WTC11 (cell line): Measurements from ENCODE around the gene OSCAR. TPM values are rescaled to one million over a fixed set of nuclear protein-coding genes. Genes with fewer than 3 reads are reported as not detected.

ENCODE experiments used
- ATAC-seq: fragments of 200-7000 bp; cut with Tn5 transposase; 2 replicates; pipeline ENCODE4 v1.10.0; 2021; ENCODE audit warnings: mild to moderate bottlenecking, moderate library complexity
- CTCF ChIA-PET: fragments of 300-600 bp; sonication (Branson Sonifier 250); formaldehyde crosslinking; loops from one replicate; lab custom pipeline; 2021; ENCODE audit warnings: antibody characterized with exemption; lab: Charles Lee
- POLR2A ChIA-PET: fragments of 350-600 bp; sonication (Branson Sonifier 250); formaldehyde crosslinking; loops from one replicate; lab custom pipeline; 2021; ENCODE audit warnings: antibody characterized with exemption; lab: Charles Lee
- DNase-seq: peaks from one replicate; pipeline ENCODE4 v3.0.0; 2021; ENCODE audit warnings: low spot score
- H3K27ac Mint-ChIP-seq: 2 replicates; pipeline ENCODE4 v1.8.0; 2021; ENCODE audit warnings: mixed read lengths
- H3K27me3 Mint-ChIP-seq: 2 replicates; pipeline ENCODE4 v1.8.0; 2021; ENCODE audit warnings: low read depth, mild to moderate bottlenecking, moderate library complexity, mixed read lengths
- H3K36me3 Mint-ChIP-seq: 2 replicates; pipeline ENCODE4 v1.8.0; 2021; ENCODE audit warnings: mixed read lengths
- H3K4me1 Mint-ChIP-seq: 2 replicates; pipeline ENCODE4 v1.8.0; 2022; ENCODE audit warnings: mixed read lengths
- H3K4me3 Mint-ChIP-seq: 2 replicates; pipeline ENCODE4 v1.8.0; 2021; ENCODE audit warnings: mild to moderate bottlenecking, moderate library complexity, mixed read lengths
- H3K9me3 Mint-ChIP-seq: 2 replicates; pipeline ENCODE4 v1.8.0; 2021; ENCODE audit warnings: mixed read lengths
- ATF1 ChIP-seq: sonication (generic); formaldehyde crosslinking; IDR thresholded peaks from 2 replicates; pipeline ENCODE4 v1.8.1; 2023; ENCODE audit warnings: mild to moderate bottlenecking, moderate library complexity, missing genetic modification reagents
- CREB1 ChIP-seq: sonication (generic); formaldehyde crosslinking; IDR thresholded peaks from 2 replicates; pipeline ENCODE4 v1.8.0; 2023; ENCODE audit warnings: mild to moderate bottlenecking, missing genetic modification reagents
- CREM ChIP-seq: sonication (generic); formaldehyde crosslinking; IDR thresholded peaks from 2 replicates; pipeline ENCODE4 v1.8.1; 2022; ENCODE audit warnings: mild to moderate bottlenecking, missing genetic modification reagents, moderate library complexity
- CTCF ChIP-seq: fragments of 200-600 bp; IDR thresholded peaks from 2 replicates; pipeline ENCODE4 v1.8.0; 2022; ENCODE audit warnings: antibody characterized with exemption
- E2F1 ChIP-seq: sonication (generic); formaldehyde crosslinking; IDR thresholded peaks from 2 replicates; pipeline ENCODE4 v1.8.0; 2022; ENCODE audit warnings: mild to moderate bottlenecking, missing genetic modification reagents
- E2F5 ChIP-seq: sonication (generic); formaldehyde crosslinking; IDR thresholded peaks from 2 replicates; pipeline ENCODE4 v1.8.1; 2022; ENCODE audit warnings: mild to moderate bottlenecking, moderate library complexity, missing genetic modification reagents
- ERG ChIP-seq: fragments of 250-450 bp; sonication (Bioruptor Pico); IDR thresholded peaks from 2 replicates; pipeline ENCODE4 v1.8.0; 2021; ENCODE audit warnings: mild to moderate bottlenecking
- ETV6 ChIP-seq: sonication (generic); formaldehyde crosslinking; IDR thresholded peaks from 2 replicates; pipeline ENCODE4 v1.8.1; 2022; ENCODE audit warnings: mild to moderate bottlenecking, missing genetic modification reagents
- FOXK1 ChIP-seq: sonication (generic); formaldehyde crosslinking; IDR thresholded peaks from 2 replicates; pipeline ENCODE4 v1.8.0; 2022; ENCODE audit warnings: mild to moderate bottlenecking, moderate library complexity, missing genetic modification reagents
- GTF2I ChIP-seq: fragments of 250-450 bp; sonication (Bioruptor Pico); conservative IDR thresholded peaks from 2 replicates; pipeline ENCODE4 v1.4.0; 2021; ENCODE audit warnings: mild to moderate bottlenecking
- MYBL2 ChIP-seq: sonication (generic); formaldehyde crosslinking; IDR thresholded peaks from 2 replicates; pipeline ENCODE4 v1.8.1; 2023; ENCODE audit warnings: mild to moderate bottlenecking, moderate library complexity, missing genetic modification reagents
- NFYB ChIP-seq: sonication (generic); formaldehyde crosslinking; conservative IDR thresholded peaks from 2 replicates; pipeline ENCODE4 v1.8.0; 2022; ENCODE audit warnings: low read depth, missing genetic modification reagents
- RORB ChIP-seq: fragments of 250-450 bp; sonication (Bioruptor Pico); IDR thresholded peaks from 2 replicates; pipeline ENCODE4 v1.9.0; 2021; ENCODE audit warnings: mild to moderate bottlenecking
- TEAD1 ChIP-seq: sonication (generic); formaldehyde crosslinking; IDR thresholded peaks from 2 replicates; pipeline ENCODE4 v1.8.0; 2022; ENCODE audit warnings: mild to moderate bottlenecking, missing genetic modification reagents
- TEAD4 ChIP-seq: sonication (generic); formaldehyde crosslinking; IDR thresholded peaks from 2 replicates; pipeline ENCODE4 v1.8.0; 2022; ENCODE audit warnings: mild to moderate bottlenecking, missing genetic modification reagents
- ZNF396 ChIP-seq: fragments of 250-450 bp; sonication (Bioruptor Pico); IDR thresholded peaks from 2 replicates; pipeline ENCODE4 v1.8.0; 2021; ENCODE audit warnings: mild to moderate bottlenecking, moderate library complexity, borderline replicate concordance
- ZNF423 ChIP-seq: fragments of 250-450 bp; sonication (Bioruptor Pico); IDR thresholded peaks from 2 replicates; pipeline ENCODE4 v2.1.2; 2022; ENCODE audit warnings: mild to moderate bottlenecking, moderate library complexity
- total RNA-seq: library from RNA; stranded (reverse); gene quantifications from 3 replicates; pipeline ENCODE4 v1.2.3, GENCODE V29; 2021
- TF ChIP-seq, protein P1 (sequence below): sonication (generic); formaldehyde crosslinking; IDR thresholded peaks from 2 replicates; pipeline ENCODE4 v1.8.0; 2022; ENCODE audit warnings: mild to moderate bottlenecking, missing genetic modification reagents
- TF ChIP-seq, protein P2 (sequence below): sonication (generic); formaldehyde crosslinking; IDR thresholded peaks from 2 replicates; pipeline ENCODE4 v1.8.1; 2022; ENCODE audit warnings: low read depth, missing genetic modification reagents, borderline replicate concordance
- TF ChIP-seq, protein P3 (sequence below): sonication (generic); formaldehyde crosslinking; IDR thresholded peaks from 2 replicates; pipeline ENCODE4 v1.8.1; 2022; ENCODE audit warnings: missing genetic modification reagents, borderline replicate concordance

Gene OSCAR
- total RNA-seq, 1 experiment from 2014 or later: 2.3 TPM

DNA sequence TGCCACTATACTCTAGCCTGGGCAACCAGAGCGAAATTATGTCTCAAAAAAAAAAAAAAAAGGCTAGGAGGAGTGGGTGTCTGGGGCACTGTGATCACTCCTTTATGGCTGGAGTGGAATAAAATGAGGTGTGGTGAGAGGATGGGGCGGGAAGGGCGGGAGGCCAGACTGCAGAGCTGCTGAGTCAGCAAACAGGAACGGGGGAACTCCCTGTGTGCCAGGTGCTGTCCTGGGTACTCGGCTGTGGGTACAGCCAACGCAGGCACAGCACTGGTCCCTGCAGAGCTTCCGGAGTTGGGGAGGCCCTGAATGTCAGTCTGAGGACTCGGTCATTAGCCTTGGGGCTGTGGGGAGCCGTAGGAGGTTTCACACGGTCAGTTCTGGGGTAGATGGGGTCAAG lies 20.7 kb upstream of the OSCAR start:
- no peak for DNase-seq
- Mint-ChIP-seq H3K9me3 (no peaks in the 10 kb centered on the region), H3K4me1 (peaks cover 8% of the 10 kb centered on the region), H3K4me3 (no peak overlapping the region), H3K36me3 (peaks cover 58% of the 10 kb centered on the region), H3K27ac (no peak overlapping the region), H3K27me3 (no peaks in the 10 kb centered on the region)
- no peak for ATAC-seq
- no peak for TF ChIP-seq ZNF396 (CRISPR knock-in tag)
- TF ChIP-seq, protein P1, sequence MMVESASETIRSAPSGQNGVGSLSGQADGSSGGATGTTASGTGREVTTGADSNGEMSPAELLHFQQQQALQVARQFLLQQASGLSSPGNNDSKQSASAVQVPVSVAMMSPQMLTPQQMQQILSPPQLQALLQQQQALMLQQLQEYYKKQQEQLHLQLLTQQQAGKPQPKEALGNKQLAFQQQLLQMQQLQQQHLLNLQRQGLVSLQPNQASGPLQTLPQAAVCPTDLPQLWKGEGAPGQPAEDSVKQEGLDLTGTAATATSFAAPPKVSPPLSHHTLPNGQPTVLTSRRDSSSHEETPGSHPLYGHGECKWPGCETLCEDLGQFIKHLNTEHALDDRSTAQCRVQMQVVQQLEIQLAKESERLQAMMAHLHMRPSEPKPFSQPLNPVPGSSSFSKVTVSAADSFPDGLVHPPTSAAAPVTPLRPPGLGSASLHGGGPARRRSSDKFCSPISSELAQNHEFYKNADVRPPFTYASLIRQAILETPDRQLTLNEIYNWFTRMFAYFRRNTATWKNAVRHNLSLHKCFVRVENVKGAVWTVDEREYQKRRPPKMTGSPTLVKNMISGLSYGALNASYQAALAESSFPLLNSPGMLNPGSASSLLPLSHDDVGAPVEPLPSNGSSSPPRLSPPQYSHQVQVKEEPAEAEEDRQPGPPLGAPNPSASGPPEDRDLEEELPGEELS (CRISPR knock-in tag): no peak
- TF ChIP-seq ERG (CRISPR knock-in tag): no peak
- TF ChIP-seq CTCF: no peak
- TF ChIP-seq, protein P2, sequence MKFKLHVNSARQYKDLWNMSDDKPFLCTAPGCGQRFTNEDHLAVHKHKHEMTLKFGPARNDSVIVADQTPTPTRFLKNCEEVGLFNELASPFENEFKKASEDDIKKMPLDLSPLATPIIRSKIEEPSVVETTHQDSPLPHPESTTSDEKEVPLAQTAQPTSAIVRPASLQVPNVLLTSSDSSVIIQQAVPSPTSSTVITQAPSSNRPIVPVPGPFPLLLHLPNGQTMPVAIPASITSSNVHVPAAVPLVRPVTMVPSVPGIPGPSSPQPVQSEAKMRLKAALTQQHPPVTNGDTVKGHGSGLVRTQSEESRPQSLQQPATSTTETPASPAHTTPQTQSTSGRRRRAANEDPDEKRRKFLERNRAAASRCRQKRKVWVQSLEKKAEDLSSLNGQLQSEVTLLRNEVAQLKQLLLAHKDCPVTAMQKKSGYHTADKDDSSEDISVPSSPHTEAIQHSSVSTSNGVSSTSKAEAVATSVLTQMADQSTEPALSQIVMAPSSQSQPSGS (CRISPR knock-in tag): no peak
- TF ChIP-seq, protein P3, sequence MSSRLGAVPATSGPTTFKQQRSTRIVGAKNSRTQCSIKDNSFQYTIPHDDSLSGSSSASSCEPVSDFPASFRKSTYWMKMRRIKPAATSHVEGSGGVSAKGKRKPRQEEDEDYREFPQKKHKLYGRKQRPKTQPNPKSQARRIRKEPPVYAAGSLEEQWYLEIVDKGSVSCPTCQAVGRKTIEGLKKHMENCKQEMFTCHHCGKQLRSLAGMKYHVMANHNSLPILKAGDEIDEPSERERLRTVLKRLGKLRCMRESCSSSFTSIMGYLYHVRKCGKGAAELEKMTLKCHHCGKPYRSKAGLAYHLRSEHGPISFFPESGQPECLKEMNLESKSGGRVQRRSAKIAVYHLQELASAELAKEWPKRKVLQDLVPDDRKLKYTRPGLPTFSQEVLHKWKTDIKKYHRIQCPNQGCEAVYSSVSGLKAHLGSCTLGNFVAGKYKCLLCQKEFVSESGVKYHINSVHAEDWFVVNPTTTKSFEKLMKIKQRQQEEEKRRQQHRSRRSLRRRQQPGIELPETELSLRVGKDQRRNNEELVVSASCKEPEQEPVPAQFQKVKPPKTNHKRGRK (CRISPR knock-in tag): no peak
- POLR2A ChIA-PET: no interaction called here
- CTCF ChIA-PET: no interaction called here

- ATAC-seq: peak; percentile 93
- Mint-ChIP-seq H3K4me3 (peak within 1 kb of the TSS; percentile 95), H3K9me3 (no peaks in the 10 kb centered on the region), H3K27ac (peak within 1 kb of the TSS; percentile 93), H3K4me1 (peaks cover 22% of the 10 kb centered on the region), H3K36me3 (peaks cover 29% of the 10 kb centered on the region), H3K27me3 (no peaks in the 10 kb centered on the region; the same call in 1 of the 2 replicates)
- ChIA-PET POLR2A (interaction anchor here (0.5 to 3.1 kb wide), 7 partner anchors 12 to 248 kb away, joined by 3 to 23 read pairs (median 5); partner anchors contain the start of genes CNOT3, MYADM, NDUFA3 and TMC4), CTCF (interaction anchor here (0.8 to 2.5 kb wide), 9 partner anchors 18 to 203 kb away, joined by 3 to 9 read pairs (median 3); partner anchors contain the start of gene CNOT3)
- peak; percentile 97 for DNase-seq
- no peak for TF ChIP-seq E2F1 (CRISPR knock-in tag)
- TF ChIP-seq ZNF423 (CRISPR knock-in tag): no peak
- peak; percentile 45 for TF ChIP-seq ETV6 (CRISPR knock-in tag)
- TF ChIP-seq E2F5: peak; percentile 69; the same call in 1 of the 2 replicates
- peak; percentile 98 for TF ChIP-seq FOXK1 (CRISPR knock-in tag)
- peak; percentile 91 for TF ChIP-seq NFYB (CRISPR knock-in tag)
- no peak for TF ChIP-seq RORB
- no peak for TF ChIP-seq MYBL2 (CRISPR knock-in tag)
- TF ChIP-seq TEAD4: no peak
- TF ChIP-seq TEAD1 (CRISPR knock-in tag): peak; percentile 60; the same call in 1 of the 2 replicates
- TF ChIP-seq CREM (CRISPR knock-in tag): peak; percentile 99
- TF ChIP-seq CREB1: peak; percentile 90
- peak; percentile 95; the same call in 1 of the 2 replicates for TF ChIP-seq ATF1 (CRISPR knock-in tag)
- TF ChIP-seq GTF2I (CRISPR knock-in tag): no peak
- TF ChIP-seq, protein P2 (CRISPR knock-in tag): no peak
Observed at GRCh38 chr19:54115109-54116063, 14.8 kb upstream of the OSCAR start, which contains the start of the genes PRPF31 and TFPT. PRPF31 (plus strand) TSS chr19:54115754; CDS start chr19:54118279, 2,525 bp downstream. TFPT (minus strand) TSS chr19:54115657; CDS start chr19:54115269, 388 bp downstream.
